MCF 10A (cell line): ENCODE data around the gene PDCD6IP. TPM values are rescaled to one million over a fixed set of nuclear protein-coding genes. Genes with fewer than 3 reads are reported as not detected.

Experiments
- BruUV-seq: library from RNA; stranded (reverse); fragments of 400-500 nt; replicated peaks from 2 replicates; lab custom pipeline; 2021; lab: Mats Ljungman, UMichigan
- CTCF ChIA-PET: fragments of 300-600 bp; sonication (Branson Sonifier 250); formaldehyde crosslinking; extraction: SDS; loops from one replicate; lab custom pipeline; 2021; ENCODE audit warnings: antibody characterized with exemption, inconsistent platforms; lab: Yijun Ruan, JAX
- POLR2A ChIA-PET: fragments of 300-600, 350-650 bp; sonication (Branson Sonifier 250); formaldehyde crosslinking; extraction: SDS; loops from one replicate; lab custom pipeline; 2020; ENCODE audit warnings: antibody characterized with exemption, inconsistent platforms; lab: Yijun Ruan, JAX
- DNase-seq: peaks from one replicate; pipeline ENCODE4 v3.0.0-alpha.2; 2018; ENCODE audit not compliant: unreplicated experiment
- H3K27ac Mint-ChIP-seq: one replicate; pipeline ENCODE4 v1.8.0; 2022; ENCODE audit warnings: mild to moderate bottlenecking, low read depth, mixed read lengths; ENCODE audit not compliant: unreplicated experiment
- H3K27me3 Mint-ChIP-seq: one replicate; pipeline ENCODE4 v1.8.0; 2022; ENCODE audit warnings: mixed read lengths; ENCODE audit not compliant: insufficient read depth, unreplicated experiment
- H3K36me3 Mint-ChIP-seq: one replicate; pipeline ENCODE4 v1.8.0; 2022; ENCODE audit warnings: mild to moderate bottlenecking, moderate library complexity, mixed read lengths; ENCODE audit not compliant: insufficient read depth, unreplicated experiment
- H3K4me1 Mint-ChIP-seq: one replicate; pipeline ENCODE4 v1.8.0; 2022; ENCODE audit warnings: mixed read lengths; ENCODE audit not compliant: insufficient read depth, unreplicated experiment
- H3K4me3 Mint-ChIP-seq: one replicate; pipeline ENCODE4 v1.8.0; 2022; ENCODE audit warnings: mild to moderate bottlenecking, moderate library complexity, mixed read lengths; ENCODE audit not compliant: unreplicated experiment
- H3K9me3 Mint-ChIP-seq: one replicate; pipeline ENCODE4 v1.8.0; 2022; ENCODE audit warnings: mixed read lengths; ENCODE audit not compliant: unreplicated experiment
- CTCF ChIP-seq: fragments of 200-600 bp; IDR thresholded peaks from one replicate; pipeline ENCODE4 v1.8.0; 2022; ENCODE audit warnings: antibody characterized with exemption, mild to moderate bottlenecking; ENCODE audit not compliant: unreplicated experiment
- intact Hi-C: fragments of 100-400 bp; cut with micrococcal nuclease; formaldehyde crosslinking; loops from 2 replicates; pipeline ENCODE4 v1.14.1; 2022
- total RNA-seq: library from RNA; stranded (reverse); gene quantifications from 2 replicates; pipeline ENCODE4 v1.2.3, GENCODE V29; 2022

The PDCD6IP gene
- total RNA-seq, 1 experiment from 2014 or later: 286 TPM

GRCh38 chr3:33911525-33912322 lies 113.3 kb downstream of the PDCD6IP start:
- H3K9me3 Mint-ChIP-seq: no peaks in the 10 kb centered on the region
- H3K4me1 Mint-ChIP-seq: peaks cover 14% of the 10 kb centered on the region
- H3K4me3 Mint-ChIP-seq: no peak overlapping the region
- intact Hi-C loops: no loop called here
- POLR2A ChIA-PET: no interaction called here
- CTCF ChIA-PET: interaction anchor here (0.6 kb wide), 1 partner anchor 388 kb away, joined by 4 read pairs; no protein-coding TSS in a partner anchor
- no TSS peak for BruUV-seq
- H3K27me3 Mint-ChIP-seq: no peaks in the 10 kb centered on the region
- DNase-seq: peak; percentile 41
- no peaks in the 10 kb centered on the region for H3K36me3 Mint-ChIP-seq
- no peak for TF ChIP-seq CTCF
- H3K27ac Mint-ChIP-seq: no peak overlapping the region

DNA sequence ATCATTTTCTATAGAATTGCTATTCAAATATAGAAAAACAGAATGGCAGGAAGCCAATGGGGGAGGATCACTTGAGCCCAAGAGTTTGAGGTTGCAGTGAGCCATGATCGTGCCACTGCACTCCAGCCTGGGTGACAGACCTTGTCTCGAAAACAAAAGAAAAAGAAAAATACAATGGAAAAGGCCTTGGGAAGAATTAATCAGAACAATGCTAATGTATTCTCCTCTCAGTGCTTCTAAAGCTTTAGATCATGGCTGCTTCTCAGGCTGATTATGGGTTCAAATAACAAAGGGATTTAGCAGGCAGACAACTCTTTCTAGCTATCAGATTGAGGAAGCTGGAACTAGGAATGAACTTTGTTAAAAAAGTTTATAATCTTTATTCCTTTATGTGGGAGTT lies 115.8 kb downstream of the PDCD6IP start:
- Mint-ChIP-seq H3K9me3 (no peaks in the 10 kb centered on the region), H3K4me1 (peaks cover 14% of the 10 kb centered on the region), H3K27me3 (no peaks in the 10 kb centered on the region), H3K27ac (no peak overlapping the region), H3K4me3 (no peak overlapping the region), H3K36me3 (no peaks in the 10 kb centered on the region)
- intact Hi-C loops: no loop called here
- no TSS peak for BruUV-seq
- CTCF ChIA-PET: interaction anchor here (0.5 to 3.4 kb wide), 2 partner anchors 31 to 1777 kb away, joined by 3 to 23 read pairs; no protein-coding TSS in a partner anchor
- DNase-seq: no peak
- TF ChIP-seq CTCF: no peak
- POLR2A ChIA-PET: no interaction called here

DNA sequence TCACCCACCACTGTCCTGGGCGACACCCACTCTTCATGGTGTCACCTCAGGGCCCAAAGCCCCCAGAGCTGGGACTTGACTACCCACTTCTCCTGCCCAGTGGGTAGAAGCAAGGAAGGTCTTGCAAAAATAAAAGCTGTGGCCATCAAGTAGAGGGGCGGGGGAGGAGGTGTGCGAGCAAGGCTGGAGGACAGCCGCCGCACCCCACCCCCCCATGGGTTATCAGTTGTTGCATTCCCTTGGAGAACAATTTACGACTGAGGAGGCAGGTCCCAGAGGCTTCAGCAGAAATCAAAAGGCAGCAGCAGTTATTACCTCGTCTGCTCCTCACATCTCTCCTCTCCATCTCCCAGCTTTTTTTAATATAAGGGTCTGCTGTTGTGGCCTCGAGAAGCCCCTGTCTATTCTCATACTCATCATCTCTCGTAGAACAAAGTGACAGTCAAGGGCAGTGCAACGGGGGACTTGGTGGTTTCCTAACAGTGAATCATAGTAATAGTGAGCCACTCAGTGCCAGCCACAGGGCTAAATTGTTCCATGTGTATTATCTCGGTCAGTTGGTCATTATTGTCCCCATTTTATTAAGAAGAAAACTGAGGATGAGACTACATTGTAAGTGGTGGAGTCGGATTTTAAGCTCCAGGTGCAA lies 116.4 kb downstream of the PDCD6IP start:
- ChIA-PET POLR2A (no interaction called here), CTCF (interaction anchor here (0.6 to 3.4 kb wide), 4 partner anchors 31 to 1390 kb away, joined by 3 to 23 read pairs (median 3); no protein-coding TSS in a partner anchor)
- DNase-seq: no peak
- no peak for TF ChIP-seq CTCF
- Mint-ChIP-seq H3K36me3 (no peaks in the 10 kb centered on the region), H3K9me3 (no peaks in the 10 kb centered on the region), H3K27ac (no peak overlapping the region), H3K4me1 (peaks cover 14% of the 10 kb centered on the region), H3K27me3 (no peaks in the 10 kb centered on the region), H3K4me3 (no peak overlapping the region)
- no TSS peak for BruUV-seq
- intact Hi-C loops: no loop called here

GRCh38 chr3:33915796-33916546 lies 117.5 kb downstream of the PDCD6IP start:
- peak; percentile 36 for DNase-seq
- intact Hi-C loops: no loop called here

More at GRCh38 chr3:33915796-33916546, 117.5 kb downstream of the PDCD6IP start:
- H3K9me3 Mint-ChIP-seq: no peaks in the 10 kb centered on the region
- BruUV-seq: no TSS peak
- H3K27ac Mint-ChIP-seq: no peak overlapping the region
- POLR2A ChIA-PET: no interaction called here
- TF ChIP-seq CTCF: no peak
- CTCF ChIA-PET: interaction anchor here (0.7 to 3.4 kb wide), 5 partner anchors 29 to 406 kb away, joined by 3 to 23 read pairs (median 3); no protein-coding TSS in a partner anchor
- no peak overlapping the region for H3K4me3 Mint-ChIP-seq
- H3K4me1 Mint-ChIP-seq: peaks cover 14% of the 10 kb centered on the region
- H3K36me3 Mint-ChIP-seq: no peaks in the 10 kb centered on the region
- H3K27me3 Mint-ChIP-seq: no peaks in the 10 kb centered on the region
